A673 (cell line): Measurements from ENCODE around the gene CEP192.

Experiments
- CTCF ChIP-seq: fragments of 300-800, 200-600 bp; sonication (generic); conservative IDR thresholded peaks from 2 replicates; pipeline ENCODE4 v1.5.1; 2017; ENCODE audit warnings: low read depth, mild to moderate bottlenecking, antibody characterized with exemption, low read length, moderate library complexity, mixed read lengths
- EZH2 ChIP-seq: fragments of 200-600 bp; sonication (generic); IDR thresholded peaks from 2 replicates; pipeline ENCODE4 v1.6.1; 2017; ENCODE audit warnings: borderline replicate concordance, low read depth, mild to moderate bottlenecking, mixed read lengths, antibody characterized with exemption, low read length; ENCODE audit not compliant: poor library complexity, severe bottlenecking

- TF ChIP-seq CTCF: no peak
- TF ChIP-seq EZH2: no peak
Measured at GRCh38 chr18:13095466-13095865, 104.3 kb downstream of the CEP192 start.
